MM.1S (cell line): ENCODE results near the gene CEP128.

ENCODE experiments used
- EZH2 ChIP-seq: fragments of 300-600 bp; sonication (generic); optimal IDR thresholded peaks from 2 replicates; pipeline ENCODE3; 2017; ENCODE audit warnings: low read depth, mild to moderate bottlenecking, antibody characterized with exemption, low read length, mixed read lengths
- EZH2phosphoT487 ChIP-seq: fragments of 300-600 bp; sonication (generic); IDR thresholded peaks from 2 replicates; pipeline ENCODE4 v1.6.1; 2018; ENCODE audit warnings: antibody characterized with exemption, low read length
- TF ChIP-seq, protein P1 (sequence below): fragments of 300-600 bp; sonication (generic); IDR thresholded peaks from 2 replicates; pipeline ENCODE4 v1.5.1; 2016; ENCODE audit warnings: antibody characterized with exemption, low read length, mixed read lengths

GRCh38 chr14:80919622-80920021 is 21.9 kb downstream of the CEP128 start:
- TF ChIP-seq, protein P1, sequence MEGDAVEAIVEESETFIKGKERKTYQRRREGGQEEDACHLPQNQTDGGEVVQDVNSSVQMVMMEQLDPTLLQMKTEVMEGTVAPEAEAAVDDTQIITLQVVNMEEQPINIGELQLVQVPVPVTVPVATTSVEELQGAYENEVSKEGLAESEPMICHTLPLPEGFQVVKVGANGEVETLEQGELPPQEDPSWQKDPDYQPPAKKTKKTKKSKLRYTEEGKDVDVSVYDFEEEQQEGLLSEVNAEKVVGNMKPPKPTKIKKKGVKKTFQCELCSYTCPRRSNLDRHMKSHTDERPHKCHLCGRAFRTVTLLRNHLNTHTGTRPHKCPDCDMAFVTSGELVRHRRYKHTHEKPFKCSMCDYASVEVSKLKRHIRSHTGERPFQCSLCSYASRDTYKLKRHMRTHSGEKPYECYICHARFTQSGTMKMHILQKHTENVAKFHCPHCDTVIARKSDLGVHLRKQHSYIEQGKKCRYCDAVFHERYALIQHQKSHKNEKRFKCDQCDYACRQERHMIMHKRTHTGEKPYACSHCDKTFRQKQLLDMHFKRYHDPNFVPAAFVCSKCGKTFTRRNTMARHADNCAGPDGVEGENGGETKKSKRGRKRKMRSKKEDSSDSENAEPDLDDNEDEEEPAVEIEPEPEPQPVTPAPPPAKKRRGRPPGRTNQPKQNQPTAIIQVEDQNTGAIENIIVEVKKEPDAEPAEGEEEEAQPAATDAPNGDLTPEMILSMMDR = no peak
- TF ChIP-seq EZH2phosphoT487 (no peak), EZH2 (no peak)
